HUES48 (cell line): ENCODE results near the gene ITSN1.

Source experiments
- H3K27ac ChIP-seq: one replicate; pipeline ENCODE4 v1.7.0; 2013; ENCODE audit warnings: low read depth, low read length, inconsistent platforms
- H3K27me3 ChIP-seq: 2 replicates; pipeline ENCODE4 v1.6.1; 2013; ENCODE audit warnings: mild to moderate bottlenecking, low read length; ENCODE audit not compliant: control insufficient read depth, insufficient read depth
- H3K36me3 ChIP-seq: 2 replicates; pipeline ENCODE4 v1.6.1; 2013; ENCODE audit warnings: low read length; ENCODE audit not compliant: control insufficient read depth, insufficient read depth
- H3K4me1 ChIP-seq: 2 replicates; pipeline ENCODE4 v1.6.1; 2013; ENCODE audit warnings: mild to moderate bottlenecking, low read length; ENCODE audit not compliant: control insufficient read depth, insufficient read depth
- H3K4me3 ChIP-seq: 2 replicates; pipeline ENCODE4 v1.5.1; 2013; ENCODE audit warnings: mild to moderate bottlenecking, low read depth, low read length
- H3K9ac ChIP-seq: 2 replicates; pipeline ENCODE4 v1.6.1; 2013; ENCODE audit warnings: mild to moderate bottlenecking, low read depth, low read length, moderate library complexity
- H3K9me3 ChIP-seq: 2 replicates; pipeline ENCODE4 v1.6.1; 2013; ENCODE audit warnings: low read length; ENCODE audit not compliant: control insufficient read depth, insufficient read depth

The ITSN1 gene

GRCh38 chr21:33684068-33684467 lies 41.8 kb downstream of the ITSN1 start:
- H3K27me3 ChIP-seq, result no peaks in the 10 kb centered on the region
- peak overlapping the region; percentile 48 for H3K4me3 ChIP-seq
- no peaks in the 10 kb centered on the region for H3K9me3 ChIP-seq
- no peaks in the 10 kb centered on the region; the same call in 1 of the 2 replicates for H3K36me3 ChIP-seq
- peak overlapping the region; percentile 98 for H3K27ac ChIP-seq
- H3K4me1 ChIP-seq, result peaks cover 65% of the 10 kb centered on the region
- peak overlapping the region; percentile 40 for H3K9ac ChIP-seq

- Histone ChIP-seq H3K27ac (peak overlapping the region; percentile 98), H3K9ac (peak overlapping the region; percentile 40; the same call in 1 of the 2 replicates), H3K9me3 (no peaks in the 10 kb centered on the region), H3K36me3 (no peaks in the 10 kb centered on the region; the same call in 1 of the 2 replicates), H3K4me1 (peaks cover 63% of the 10 kb centered on the region), H3K27me3 (no peaks in the 10 kb centered on the region), H3K4me3 (peak overlapping the region; percentile 48)
Measured at GRCh38 chr21:33684923-33685560, 42.7 kb downstream of the ITSN1 start.

GRCh38 chr21:33685613-33686197 lies 43.4 kb downstream of the ITSN1 start:
- Histone ChIP-seq H3K4me1 (peaks cover 62% of the 10 kb centered on the region), H3K9ac (peak overlapping the region; percentile 35), H3K27me3 (no peaks in the 10 kb centered on the region), H3K27ac (peak overlapping the region; percentile 98), H3K9me3 (no peaks in the 10 kb centered on the region), H3K36me3 (no peaks in the 10 kb centered on the region; the same call in 1 of the 2 replicates), H3K4me3 (peak overlapping the region; percentile 48)

GRCh38 chr21:33686386-33686785 lies 44.1 kb downstream of the ITSN1 start:
- Histone ChIP-seq H3K9ac (no peak overlapping the region), H3K4me1 (peaks cover 64% of the 10 kb centered on the region), H3K4me3 (0 out of 2 replicates have a peak overlapping the region, but pooled peaks have one; percentile 9)

GRCh38 chr21:33687634-33688033 lies 45.3 kb downstream of the ITSN1 start:
- Histone ChIP-seq H3K36me3 (no peaks in the 10 kb centered on the region), H3K4me3 (no peak overlapping the region), H3K4me1 (peaks cover 74% of the 10 kb centered on the region), H3K27ac (peak overlapping the region; percentile 0), H3K9me3 (no peaks in the 10 kb centered on the region), H3K9ac (no peak overlapping the region), H3K27me3 (no peaks in the 10 kb centered on the region)

More at GRCh38 chr21:33686386-33686785, 44.1 kb downstream of the ITSN1 start:
- Histone ChIP-seq H3K36me3 (no peaks in the 10 kb centered on the region), H3K9me3 (no peaks in the 10 kb centered on the region), H3K27ac (peak overlapping the region; percentile 98), H3K27me3 (no peaks in the 10 kb centered on the region)

- H3K4me1 ChIP-seq, result peaks cover 69% of the 10 kb centered on the region
- H3K9ac ChIP-seq, result no peak overlapping the region
- H3K27ac ChIP-seq, result no peak overlapping the region
- H3K9me3 ChIP-seq, result no peaks in the 10 kb centered on the region
- no peak overlapping the region for H3K4me3 ChIP-seq
- H3K36me3 ChIP-seq, result no peaks in the 10 kb centered on the region
- no peaks in the 10 kb centered on the region for H3K27me3 ChIP-seq
Measured at GRCh38 chr21:33688353-33688752, 46.1 kb downstream of the ITSN1 start.

- H3K27ac ChIP-seq, result no peak overlapping the region
- no peak overlapping the region for H3K4me3 ChIP-seq
- no peaks in the 10 kb centered on the region for H3K36me3 ChIP-seq
- no peaks in the 10 kb centered on the region for H3K9me3 ChIP-seq
- no peaks in the 10 kb centered on the region for H3K27me3 ChIP-seq
- peaks cover 53% of the 10 kb centered on the region for H3K4me1 ChIP-seq
- H3K9ac ChIP-seq, result no peak overlapping the region
Measured at GRCh38 chr21:33690874-33691273, 48.6 kb downstream of the ITSN1 start.

GRCh38 chr21:33691945-33692603 lies 49.8 kb downstream of the ITSN1 start:
- Histone ChIP-seq H3K4me1 (peaks cover 49% of the 10 kb centered on the region), H3K9ac (no peak overlapping the region), H3K4me3 (no peak overlapping the region), H3K9me3 (no peaks in the 10 kb centered on the region), H3K36me3 (no peaks in the 10 kb centered on the region), H3K27me3 (no peaks in the 10 kb centered on the region), H3K27ac (peak overlapping the region; percentile 77)

- no peak overlapping the region for H3K4me3 ChIP-seq
- H3K27me3 ChIP-seq, result no peaks in the 10 kb centered on the region
- H3K4me1 ChIP-seq, result peaks cover 47% of the 10 kb centered on the region
- no peaks in the 10 kb centered on the region for H3K9me3 ChIP-seq
- peak overlapping the region; percentile 28 for H3K27ac ChIP-seq
- H3K9ac ChIP-seq, result no peak overlapping the region
- no peaks in the 10 kb centered on the region for H3K36me3 ChIP-seq
Measured at GRCh38 chr21:33695813-33696212, 53.5 kb downstream of the ITSN1 start.

GRCh38 chr21:33696465-33696864 lies 54.2 kb downstream of the ITSN1 start:
- H3K27me3 ChIP-seq, result no peaks in the 10 kb centered on the region
- H3K4me3 ChIP-seq, result no peak overlapping the region
- H3K9ac ChIP-seq, result no peak overlapping the region
- H3K27ac ChIP-seq, result no peak overlapping the region
- H3K9me3 ChIP-seq, result no peaks in the 10 kb centered on the region
- no peaks in the 10 kb centered on the region for H3K36me3 ChIP-seq
- H3K4me1 ChIP-seq, result peaks cover 40% of the 10 kb centered on the region
